DMS53 (cell line): Measurements from ENCODE around the gene SEMA4D.

Experiments
- DNase-seq: peaks from one replicate; lab custom pipeline; 2025; lab: John Stamatoyannopoulos, UW

The SEMA4D gene

DNA sequence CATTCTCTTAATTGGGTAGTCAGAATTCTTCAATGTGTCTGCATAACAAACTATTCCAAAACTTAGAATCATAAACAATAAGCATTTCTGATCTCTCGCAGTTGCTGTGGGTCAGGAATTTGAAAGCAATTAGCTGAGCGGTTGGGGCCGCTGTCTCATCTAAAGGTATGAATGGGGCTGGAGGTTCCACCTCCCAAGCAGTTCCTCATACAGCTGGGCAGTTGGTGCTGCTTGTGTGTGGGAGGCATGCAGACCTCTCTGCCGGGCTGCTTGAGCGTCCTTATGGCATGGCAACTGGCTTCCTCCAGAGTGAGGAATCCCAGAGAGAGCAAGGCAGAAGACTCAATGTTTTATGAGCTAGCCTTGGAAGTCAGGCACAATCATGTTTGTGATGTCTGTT lies 30.2 kb upstream of the SEMA4D start:
- DNase-seq, result no peak

DNA sequence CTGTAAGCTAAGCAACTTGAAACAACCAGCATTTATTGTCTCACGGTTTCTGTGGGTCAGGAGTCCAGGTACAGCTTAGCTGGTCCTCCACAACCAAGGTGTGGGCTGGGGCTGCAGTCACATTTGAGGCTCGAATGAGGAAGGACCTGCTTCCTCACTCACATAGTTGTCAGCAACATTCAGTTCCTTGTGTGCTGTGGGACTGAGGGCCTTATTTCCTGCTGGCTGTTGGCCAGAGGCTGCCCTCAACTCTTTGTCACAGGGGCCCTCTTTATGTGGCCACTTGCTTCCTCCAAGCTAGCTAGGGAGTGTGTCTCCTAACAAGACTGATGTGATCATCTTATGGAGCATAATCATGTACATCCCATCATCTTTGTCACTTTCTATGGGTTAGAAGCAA lies 29.2 kb upstream of the SEMA4D start:
- peak; percentile 30 for DNase-seq

DNA sequence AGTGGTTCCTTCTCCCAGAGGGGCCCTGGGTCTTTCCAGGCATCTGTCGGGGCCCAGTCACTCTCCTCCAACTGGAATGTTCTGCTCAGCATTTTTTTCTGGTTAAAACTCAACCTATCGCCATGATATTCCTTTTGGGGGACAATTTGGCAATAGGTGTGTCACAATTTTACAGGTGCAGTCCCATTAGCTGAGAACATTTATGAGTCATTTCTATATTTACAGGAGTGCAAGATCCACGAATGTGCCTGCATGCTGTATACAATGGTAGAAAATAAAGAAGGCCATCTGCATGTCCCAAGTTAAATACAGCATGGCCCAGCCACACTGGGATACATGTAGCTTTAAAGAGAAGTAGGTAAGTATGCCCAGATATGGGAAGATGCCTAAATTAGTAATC lies 28.8 kb upstream of the SEMA4D start:
- DNase-seq, result no peak

DNA sequence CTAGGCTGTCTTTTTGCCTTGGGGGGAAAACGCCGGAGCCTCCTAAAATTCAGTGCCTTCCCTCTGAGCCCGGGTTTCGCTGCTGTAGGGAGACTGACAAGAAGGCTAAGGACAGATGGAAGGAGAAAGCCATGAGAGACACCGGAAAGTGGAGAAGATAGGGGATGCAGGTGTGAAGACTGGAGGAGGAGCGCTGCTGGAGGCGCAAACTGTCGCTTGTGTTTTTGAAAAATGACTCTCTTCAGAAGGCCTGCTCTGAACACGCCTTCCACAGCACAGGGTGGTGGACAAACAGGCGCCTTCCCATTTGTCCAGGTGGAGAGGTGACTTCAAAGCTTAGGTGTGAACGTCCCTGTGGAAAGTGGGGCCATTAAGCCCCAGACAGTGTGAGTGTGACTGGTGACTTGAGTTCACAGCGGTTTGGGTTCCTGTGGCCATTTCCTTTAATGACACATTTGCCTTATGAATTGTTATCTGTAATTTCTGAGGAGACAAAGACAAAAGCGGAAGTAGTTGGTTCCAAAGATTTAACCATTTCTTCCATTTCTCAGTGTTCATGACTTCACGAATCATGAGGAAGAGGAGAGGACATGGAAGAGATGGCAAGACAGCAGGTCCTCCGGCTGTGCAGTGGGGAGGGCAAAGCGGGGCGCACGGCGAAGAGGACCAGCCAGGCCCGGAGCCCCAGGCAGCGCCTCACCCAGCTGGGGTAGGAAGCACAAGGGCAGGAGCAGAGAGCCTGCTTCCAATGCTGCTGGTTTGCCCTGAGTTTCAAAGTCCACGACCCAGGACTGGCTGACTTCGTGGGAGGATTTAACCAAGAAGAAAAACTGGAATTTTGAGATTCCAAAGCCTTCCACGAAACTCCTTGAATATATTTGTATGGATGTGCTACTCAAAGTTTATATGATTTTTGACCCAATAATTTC lies 27.8 kb upstream of the SEMA4D start:
- DNase-seq, result no peak

DNA sequence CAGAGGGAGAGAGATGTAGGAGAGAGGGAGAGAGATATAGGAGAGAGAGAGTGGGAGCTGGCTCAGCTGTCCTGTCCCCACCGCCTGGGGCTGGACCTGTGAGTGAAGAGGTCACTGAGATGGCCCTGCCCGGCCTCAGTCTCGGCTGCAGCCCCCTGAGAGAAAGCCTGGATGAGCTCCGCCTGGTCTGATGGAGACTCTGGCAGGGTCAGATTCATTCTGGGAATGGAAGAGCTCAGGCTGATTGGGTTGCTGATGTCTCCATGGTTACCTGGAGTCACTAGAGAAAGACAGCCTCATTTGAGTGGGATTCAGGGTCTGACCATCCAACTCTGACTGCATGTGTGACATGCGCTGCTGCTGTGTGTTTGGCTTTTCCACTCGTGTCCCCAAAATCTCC lies 27.1 kb upstream of the SEMA4D start:
- DNase-seq, result no peak

DNA sequence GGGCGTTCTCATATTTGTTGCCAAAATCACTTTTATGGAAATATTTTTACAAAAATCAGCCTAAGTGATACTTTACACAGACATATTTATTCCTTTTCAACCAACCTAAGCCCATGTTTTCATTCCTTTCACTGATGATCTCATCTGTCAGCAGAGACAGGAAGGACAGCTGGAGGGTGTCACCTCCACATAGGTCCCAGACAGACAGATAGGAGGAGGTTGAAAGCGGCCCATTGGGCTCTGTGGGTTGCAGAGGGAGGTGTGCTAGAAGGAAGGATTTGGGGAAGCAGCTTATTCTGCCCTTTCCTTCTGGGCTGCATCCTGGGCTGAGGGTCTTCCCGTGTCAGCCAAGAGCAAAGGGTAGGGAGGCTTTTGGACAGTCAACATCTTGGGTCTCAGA lies 26.0 kb upstream of the SEMA4D start:
- DNase-seq, result peak; percentile 43

DNA sequence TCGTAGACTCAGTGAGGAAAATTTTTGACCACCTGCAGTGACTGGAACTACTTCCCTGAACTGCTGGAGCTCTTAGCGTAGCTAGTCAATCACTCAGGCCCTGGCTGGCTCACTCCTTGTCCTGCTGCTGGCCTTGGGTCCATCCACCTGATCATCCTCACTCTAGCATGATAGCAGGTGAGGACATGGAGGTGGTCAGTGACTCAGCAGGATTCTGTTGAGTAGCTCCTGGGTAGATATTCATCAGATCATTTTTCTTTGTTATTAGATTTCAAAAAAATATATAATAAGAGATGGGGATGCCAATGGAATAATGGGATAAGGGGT lies 25.0 kb upstream of the SEMA4D start:
- peak; percentile 23 for DNase-seq

DNA sequence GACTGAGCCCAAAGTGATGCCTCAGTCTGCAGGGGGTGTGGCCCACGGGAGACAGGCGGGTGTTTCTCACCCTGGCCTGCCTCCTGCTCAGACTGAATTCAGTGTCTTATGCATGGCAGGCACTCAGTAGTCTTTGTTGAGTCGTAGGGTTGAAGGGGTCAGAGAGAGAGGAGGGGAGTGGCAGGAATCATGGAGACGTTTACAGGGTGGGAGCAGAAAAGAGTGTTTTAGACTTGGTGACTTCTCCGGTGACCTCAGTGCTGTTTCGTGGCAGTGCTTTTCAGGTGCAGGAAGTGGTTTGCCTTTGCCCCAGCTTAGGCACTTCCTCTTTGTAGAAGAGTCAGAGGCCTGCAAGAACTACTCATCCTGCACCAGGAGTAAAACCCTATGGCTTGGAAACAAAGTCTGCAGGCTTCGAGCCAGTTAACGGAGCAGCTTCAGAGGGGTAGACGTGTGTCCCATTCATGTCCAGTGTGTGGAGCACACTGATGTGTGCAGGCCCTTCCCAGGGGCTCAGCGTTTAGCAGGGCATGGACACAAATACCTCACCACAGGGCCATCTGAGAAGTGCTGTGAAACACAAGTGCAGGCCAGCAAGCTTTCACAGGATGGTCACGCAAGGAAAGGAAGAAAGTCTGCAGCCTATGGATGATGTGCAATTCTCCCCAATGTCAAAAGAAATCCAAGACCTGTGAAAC lies 24.5 kb upstream of the SEMA4D start:
- no peak for DNase-seq

DNA sequence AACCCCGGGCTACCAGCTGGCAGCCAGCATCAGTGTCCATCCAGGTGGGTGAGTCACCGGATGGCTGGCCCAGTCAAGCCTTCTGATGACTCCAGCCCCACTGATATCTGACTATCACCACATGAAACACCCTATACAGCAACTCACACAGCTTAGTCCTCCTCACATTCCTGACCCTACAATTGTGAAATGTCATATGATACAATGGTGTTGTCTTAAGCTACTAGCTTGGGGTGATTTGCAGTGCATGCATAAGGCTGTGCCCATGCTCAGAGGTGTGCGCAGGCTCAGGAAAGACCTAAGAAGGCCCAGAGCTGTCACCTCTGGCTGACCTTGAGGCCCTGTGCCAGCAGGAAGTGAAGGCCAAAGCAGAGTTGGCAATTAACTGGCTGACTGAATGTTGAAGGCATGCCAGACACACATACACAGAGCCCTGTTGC lies 21.5 kb upstream of the SEMA4D start:
- DNase-seq, result peak; percentile 62

DNA sequence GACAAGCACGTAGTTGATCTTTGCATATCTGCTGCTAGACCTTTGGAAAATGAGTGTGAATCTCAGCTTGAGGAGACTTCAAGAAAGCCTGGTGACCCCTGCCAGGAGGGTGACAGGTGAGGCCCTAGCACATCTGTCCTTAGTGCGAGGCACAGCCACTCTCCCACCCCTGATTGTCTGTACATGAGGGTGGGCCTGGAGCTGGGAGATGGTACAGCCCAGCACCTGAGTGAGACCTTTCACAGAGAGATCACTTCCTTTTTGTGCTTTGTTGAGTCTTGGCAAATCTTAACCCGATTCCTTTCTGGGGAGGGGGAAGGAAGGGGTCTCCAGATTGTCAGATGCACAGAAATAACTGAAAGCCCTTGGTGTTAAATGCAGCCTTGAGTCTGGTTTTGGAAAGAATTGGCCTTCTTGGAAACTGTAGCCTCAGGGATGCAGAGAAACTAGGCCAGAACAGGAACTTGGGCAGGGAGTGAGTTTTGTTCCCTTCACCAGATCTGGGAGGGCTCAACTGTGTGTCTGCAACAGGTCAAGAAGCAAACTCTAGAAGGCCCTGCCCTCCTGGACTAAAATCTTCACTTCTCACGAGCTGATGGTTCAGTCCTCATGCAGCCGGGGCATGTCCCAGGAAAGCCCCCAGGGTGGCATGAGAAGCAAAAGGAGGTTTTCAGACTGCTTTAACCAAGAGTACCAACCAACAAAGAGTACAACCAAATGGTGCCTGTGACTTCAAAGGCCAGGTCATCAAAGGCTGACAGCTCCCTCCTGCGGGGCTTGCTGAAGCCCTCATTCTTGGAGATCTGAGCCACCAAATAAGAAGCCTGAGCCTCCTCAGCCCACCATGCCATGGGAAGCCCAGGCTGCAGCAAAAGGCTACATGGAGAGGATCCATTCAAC lies 20.8 kb upstream of the SEMA4D start:
- no peak for DNase-seq

DNA sequence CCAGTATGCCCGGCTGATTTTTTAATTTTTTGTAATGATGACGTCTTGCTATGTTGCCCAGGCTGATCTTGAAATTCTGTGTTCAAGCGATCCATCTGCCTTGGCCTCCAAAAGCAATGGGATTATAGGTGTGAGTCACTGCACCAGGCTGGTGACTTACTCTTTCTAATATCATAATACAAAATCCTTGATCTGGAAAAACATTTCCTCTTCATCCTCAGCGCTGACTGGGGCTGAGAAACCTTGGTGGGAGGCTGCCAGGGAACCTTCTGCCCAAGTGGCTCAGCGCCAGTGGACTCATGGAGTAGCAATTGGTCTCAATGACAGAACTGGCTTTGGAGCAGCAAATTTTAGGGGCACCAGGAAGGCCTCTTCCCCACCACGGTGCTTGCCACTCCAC lies 17.5 kb upstream of the SEMA4D start:
- no peak for DNase-seq

DNA sequence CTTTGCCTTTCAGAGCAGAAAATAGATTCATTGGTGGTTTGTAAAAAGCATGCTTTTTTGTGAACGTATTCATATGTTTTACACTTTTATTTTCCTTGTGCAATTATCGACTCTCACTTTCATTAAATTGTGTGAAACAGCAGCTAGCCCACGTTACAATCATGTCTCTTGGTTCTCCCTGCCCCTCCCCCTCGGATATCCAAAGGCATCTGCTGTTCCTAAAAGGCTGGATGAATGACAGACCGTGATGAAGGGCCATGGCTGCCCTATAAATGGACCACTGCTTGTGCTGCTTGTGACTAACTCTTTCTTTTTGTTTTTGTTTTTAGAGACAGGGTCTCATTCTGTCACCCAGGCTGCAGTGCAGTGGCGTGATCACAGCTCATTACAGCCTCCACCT lies 17.0 kb upstream of the SEMA4D start:
- no peak for DNase-seq

DNA sequence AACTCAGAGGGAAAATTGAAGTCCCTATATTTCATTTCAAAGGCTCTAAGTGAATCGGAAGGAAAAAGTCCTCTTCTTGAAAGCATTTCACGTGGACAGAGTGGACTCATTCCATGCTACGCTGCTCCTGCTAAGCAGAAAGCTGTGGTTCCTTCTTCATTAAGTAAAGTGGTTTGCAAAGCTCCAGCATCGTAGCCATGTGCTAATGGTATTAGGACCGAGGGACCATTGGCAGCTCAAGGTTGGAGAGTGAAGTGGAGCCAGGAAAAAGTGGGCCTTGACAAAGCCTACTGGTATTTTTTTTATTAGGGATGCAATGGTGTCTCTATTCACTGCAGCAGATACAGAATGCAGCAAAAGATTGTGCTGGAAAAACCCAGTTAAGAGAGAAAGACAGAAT lies 16.4 kb upstream of the SEMA4D start:
- DNase-seq, result no peak

DNA sequence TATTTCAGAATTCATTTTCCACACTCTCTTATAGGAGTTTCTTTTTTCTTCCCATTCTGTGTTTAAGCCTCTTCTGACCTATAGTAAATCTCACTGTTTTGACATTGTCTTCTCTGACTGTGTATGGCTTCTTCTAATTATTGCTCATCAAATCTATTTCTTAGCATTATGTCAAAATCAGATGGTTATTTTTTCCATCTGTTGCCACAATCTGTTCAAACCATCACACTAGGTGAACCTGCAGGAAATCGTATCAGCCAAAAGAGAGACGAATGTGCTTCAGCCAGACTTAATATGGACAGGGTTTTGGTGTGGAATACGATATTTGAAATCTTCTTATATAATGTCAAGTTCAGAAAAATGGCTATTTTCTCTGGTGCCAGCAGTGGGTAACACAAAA lies 15.9 kb upstream of the SEMA4D start:
- DNase-seq, result no peak

DNA sequence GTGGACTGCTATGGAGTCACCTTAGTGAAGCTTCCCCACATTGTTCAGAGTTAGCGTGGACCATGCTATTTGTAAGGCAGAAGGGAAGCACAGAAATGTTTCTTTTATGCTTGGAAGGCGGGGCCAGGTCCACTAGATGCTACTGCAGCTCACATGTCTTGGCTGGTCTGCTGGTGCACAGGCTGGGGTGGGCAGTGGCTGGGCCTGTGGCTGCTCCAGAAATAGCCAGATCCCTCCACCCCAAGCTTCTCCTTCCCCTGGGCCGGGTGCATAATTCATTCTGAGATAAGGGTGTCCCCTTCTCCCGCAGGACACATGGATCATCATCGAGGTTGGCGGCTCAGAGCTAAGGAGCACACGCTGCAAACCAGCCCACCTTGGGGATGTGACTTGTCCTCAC lies 14.5 kb upstream of the SEMA4D start:
- no peak for DNase-seq

DNA sequence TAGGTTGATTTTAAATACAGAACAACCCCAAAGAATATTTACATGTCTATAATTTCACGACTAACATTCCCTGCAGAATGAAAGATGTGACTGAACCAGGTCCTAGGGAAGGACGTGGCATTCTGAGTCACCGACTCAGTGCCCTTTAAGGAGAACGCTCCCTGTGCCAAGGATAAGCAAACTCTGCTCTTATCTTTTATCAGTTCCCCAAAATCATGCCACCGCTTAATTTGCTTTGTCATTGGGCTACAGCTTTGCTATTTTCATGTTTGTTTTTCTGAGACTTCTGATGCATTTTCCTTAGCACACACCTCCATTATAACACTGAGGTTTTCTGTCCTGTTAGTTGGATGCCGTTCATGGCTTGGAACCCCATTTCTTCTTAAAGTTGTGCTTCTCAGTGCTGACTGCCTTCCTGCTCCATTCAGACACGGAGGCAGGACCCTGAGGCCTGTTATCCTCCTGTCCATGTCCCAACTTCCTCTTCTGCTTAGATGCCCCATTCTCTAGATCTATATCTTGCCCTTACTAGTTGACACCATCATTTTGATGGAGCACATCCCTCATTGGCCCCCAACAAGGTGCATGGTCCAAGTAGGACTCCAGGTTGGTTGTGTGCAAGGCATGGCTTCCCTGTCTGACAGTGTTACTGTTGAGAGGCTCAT lies 11.2 kb upstream of the SEMA4D start:
- DNase-seq, result no peak

DNA sequence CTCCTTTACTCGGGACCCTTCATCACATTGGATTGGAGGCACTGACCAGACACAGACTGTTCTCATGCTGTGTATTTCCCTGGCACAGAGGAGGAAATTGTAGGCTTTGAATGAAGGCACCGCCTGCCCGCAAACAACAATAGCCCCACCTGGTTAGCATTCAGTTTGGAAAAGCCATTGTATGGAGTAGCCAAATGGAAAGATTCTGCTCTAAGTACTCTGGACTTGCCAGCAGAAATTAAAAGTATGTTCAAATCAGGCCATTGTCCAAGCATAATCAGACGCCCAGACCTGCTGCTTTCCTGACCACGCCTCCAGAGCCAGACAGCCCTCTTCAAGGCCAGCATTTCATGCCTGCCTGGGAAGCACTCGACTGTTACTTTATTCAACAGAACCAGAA lies 8.0 kb upstream of the SEMA4D start:
- DNase-seq, result no peak

DNA sequence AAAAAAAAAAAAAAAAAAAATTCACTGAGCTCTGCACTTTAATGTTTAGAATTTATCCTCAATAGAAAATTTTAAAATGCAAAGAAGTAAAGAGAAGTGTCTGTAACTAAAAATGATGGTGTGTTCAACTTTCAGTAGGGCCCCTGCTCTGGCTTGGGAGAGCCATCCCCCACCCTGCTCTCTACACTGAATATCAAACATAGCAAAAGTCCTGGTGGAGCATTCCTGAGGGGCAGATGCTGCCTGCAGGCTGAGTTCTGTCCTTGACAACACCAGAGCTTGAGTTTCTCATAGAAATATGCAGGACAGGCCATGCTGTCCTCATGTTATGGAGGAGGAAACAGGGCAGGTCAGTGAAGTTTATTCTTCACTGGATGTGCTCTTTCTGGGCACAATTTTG lies 7.1 kb upstream of the SEMA4D start:
- no peak for DNase-seq

DNA sequence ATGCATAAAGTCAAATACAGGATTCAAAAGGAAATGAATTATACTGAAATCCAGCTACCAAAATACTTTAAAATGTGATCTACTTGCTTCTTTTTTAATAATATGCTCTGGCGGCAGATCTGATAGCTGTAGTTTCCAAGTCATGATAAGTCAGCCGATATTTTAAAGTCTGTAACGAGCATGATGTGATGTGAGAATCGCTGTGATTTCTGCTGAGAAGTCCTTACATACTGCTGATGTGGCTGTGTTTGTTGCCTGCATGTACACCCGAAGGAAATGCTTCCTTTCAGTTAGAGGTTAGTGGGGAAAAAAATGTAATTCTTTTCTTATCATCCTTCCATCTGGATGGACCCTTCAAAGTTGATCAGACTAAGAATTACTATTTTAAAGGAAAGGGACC lies 4.8 kb upstream of the SEMA4D start:
- no peak for DNase-seq

DNA sequence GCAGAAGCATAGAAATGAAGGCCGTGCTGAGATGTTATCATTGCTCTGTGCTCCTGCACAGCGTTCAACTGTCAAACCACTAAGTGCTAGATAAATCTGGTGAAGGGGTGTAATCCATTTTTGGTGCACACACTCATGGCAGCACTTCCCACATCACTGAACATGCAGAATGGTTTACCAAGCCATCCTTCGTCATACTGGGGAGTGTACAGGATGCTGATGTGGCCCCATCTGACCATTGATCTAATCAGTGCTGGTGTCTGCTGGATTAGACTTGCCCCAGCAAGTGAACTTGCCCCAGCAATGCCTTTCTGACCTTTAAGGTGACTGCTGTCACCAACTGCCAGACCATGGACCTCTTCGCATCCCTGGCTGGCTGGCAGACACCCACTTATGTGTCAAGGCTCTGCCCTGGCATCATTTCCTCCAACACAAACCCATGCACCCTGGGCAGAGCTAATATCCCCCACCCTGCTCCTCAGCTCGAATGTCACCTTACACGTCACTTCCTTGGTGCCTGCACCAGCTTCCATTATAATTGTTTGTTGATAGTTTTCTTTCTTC lies 4.2 kb upstream of the SEMA4D start:
- DNase-seq, result no peak

DNA sequence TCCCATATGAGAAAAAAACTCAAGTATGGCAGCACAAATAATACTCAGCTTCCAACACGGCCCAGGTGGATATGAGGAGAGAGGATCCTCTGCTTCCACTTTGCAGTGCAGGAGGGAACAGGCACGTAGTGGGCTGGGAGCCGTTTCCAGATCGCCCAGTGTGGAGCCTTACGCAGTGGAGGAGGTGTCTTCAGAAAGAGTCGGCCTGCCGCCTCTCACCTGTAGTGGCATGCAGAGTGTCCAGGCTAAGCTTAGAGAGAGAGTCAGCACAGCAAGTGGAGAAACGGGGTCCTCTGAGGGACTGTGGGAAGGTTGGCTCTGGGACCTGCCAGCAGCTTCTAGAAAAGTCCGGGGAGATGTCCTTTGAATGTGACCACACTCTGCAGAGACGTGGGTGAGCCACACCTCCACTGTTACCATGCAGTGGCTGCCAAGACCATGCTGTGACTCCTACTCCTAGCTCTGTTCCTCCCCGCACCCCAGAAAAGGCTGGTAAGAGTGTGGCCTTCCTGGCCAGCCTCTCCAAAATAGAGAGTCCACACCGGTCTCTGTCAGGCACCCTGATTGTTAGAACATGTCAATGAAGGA lies 3.5 kb upstream of the SEMA4D start:
- no peak for DNase-seq
